ENCODE results near the gene CPNE8. TPM values are rescaled to one million over a fixed set of nuclear protein-coding genes. Genes with fewer than 3 reads are reported as not detected.

Gene CPNE8
- total RNA-seq, 1 experiment from 2014 or later, result 16.1 TPM

DNA sequence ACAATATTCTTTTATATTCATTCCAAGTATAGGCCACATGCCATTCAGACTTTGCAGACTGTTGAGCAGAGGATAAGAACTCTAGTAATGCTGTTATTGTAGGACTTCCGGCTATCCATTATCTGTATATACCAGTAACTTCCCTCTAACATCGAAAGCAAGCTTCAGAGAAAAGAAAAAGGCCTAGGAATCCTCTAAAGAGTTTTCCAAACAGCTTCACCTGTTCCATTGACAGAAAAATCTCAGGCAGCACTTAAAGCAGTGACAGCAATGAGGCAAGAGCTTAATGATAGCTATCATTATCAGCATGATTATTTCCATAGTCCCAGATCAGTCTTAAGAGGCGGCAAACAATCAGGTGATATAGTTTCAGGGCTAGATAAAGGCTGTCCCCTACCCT is 1.8 kb downstream of the CPNE8 start:
- in situ Hi-C loops (cut with HindIII; ENCODE audit: low sequenced_read_pairs), result no loop called here
- DNase-seq (ENCODE audit: low spot score), result no peak

GRCh38 chr12:38898001-38898684 is 7.2 kb downstream of the CPNE8 start:
- in situ Hi-C loops (cut with HindIII; ENCODE audit: low sequenced_read_pairs), result no loop called here

DNA sequence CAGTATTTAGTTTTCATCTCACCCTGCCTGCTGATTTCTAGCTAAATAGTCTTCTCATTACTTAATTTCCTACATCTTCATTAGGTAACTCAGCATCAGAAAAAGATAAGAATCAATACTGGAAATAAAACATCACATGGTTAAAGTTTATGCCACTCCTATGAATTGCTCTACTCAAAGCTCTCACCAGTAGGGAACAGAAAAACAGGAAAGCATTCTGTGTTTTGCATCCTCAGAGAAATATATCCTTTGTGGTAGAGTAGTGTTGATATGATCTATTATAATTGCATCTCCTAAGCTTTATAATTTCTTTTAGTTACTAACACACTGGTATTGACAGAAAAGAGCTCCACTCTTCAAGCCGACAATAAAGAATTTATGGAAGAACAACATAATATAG is 9.9 kb downstream of the CPNE8 start:
- in situ Hi-C loops (cut with HindIII; ENCODE audit: low sequenced_read_pairs), result no loop called here

More at GRCh38 chr12:38898001-38898684, 7.2 kb downstream of the CPNE8 start:
- DNase-seq (ENCODE audit: low spot score), result no peak

GRCh38 chr12:38892976-38893375 is 12.4 kb downstream of the CPNE8 start:
- in situ Hi-C loops (cut with HindIII; ENCODE audit: low sequenced_read_pairs), result no loop called here
- no peak for DNase-seq (ENCODE audit: low spot score)

More for the DNA sequence above, 9.9 kb downstream of the CPNE8 start:
- DNase-seq (ENCODE audit: low spot score), result no peak

- DNase-seq (ENCODE audit: low spot score), result no peak
- in situ Hi-C loops (cut with HindIII; ENCODE audit: low sequenced_read_pairs), result no loop called here
Measured at GRCh38 chr12:38892087-38892786, 13.2 kb downstream of the CPNE8 start.

DNA sequence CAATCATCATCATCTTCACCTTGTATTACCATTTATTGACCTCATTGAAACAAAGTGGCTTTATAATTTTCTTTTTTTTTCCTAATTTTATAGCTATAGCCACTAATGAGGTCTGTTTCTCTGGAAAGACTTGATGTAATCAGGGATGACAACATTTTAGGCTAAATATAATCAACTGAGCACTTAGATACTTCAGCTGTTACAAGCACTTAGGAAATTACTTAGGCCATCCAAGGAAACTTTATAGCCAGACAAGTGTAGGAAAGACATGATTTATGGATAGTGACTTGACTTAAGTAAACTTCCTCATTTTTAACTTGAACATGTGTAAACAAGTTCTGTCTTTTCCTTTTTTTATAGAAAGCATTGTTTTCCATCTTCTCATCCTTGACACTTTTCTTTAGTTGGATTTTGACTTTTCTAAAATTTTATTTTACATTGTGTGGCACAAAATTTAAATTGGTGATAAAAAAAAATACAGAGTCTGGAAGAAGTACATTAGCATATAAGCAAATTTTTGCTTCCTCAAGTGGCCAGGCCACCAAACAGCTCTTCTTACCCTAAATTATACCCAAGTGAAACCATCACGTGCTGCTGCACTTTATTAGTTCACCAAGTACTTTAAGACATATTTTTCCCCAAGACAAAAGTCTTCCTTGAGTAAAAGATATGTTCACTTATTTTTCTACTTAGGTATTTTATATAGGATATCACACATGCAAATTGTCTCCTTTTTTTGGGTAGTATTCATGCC is 15.1 kb downstream of the CPNE8 start:
- DNase-seq (ENCODE audit: low spot score), result no peak
- in situ Hi-C loops (cut with HindIII; ENCODE audit: low sequenced_read_pairs), result no loop called here

DNA sequence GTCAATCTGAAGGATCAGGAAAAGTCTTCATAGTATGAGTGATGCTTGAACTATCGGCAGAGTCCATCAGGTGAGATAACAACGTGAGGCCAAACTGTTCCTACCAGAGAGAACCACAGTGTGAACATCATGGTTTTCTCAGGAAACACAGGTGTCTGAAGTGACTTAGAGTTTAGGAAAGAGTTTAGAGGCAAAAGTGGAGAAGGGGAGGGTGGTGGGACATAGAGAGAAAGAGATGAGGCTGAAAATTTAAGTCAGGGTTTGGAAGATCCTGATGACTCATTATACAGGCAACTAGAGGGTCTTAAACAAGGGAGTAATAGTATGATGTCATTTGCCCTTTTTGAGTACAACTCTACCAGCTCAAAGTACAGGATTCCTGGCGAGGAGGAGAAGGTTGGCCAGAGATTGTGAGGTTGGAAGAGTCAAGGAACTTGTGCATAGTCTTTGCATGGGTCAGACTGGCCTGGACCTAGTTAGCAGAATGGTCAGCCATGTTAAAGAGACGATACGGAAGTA is 16.0 kb downstream of the CPNE8 start:
- DNase-seq (ENCODE audit: low spot score), result no peak
- in situ Hi-C loops (cut with HindIII; ENCODE audit: low sequenced_read_pairs), result no loop called here

GRCh38 chr12:38887770-38888169 is 17.6 kb downstream of the CPNE8 start:
- in situ Hi-C loops (cut with HindIII; ENCODE audit: low sequenced_read_pairs), result no loop called here
- DNase-seq (ENCODE audit: low spot score), result no peak

DNA sequence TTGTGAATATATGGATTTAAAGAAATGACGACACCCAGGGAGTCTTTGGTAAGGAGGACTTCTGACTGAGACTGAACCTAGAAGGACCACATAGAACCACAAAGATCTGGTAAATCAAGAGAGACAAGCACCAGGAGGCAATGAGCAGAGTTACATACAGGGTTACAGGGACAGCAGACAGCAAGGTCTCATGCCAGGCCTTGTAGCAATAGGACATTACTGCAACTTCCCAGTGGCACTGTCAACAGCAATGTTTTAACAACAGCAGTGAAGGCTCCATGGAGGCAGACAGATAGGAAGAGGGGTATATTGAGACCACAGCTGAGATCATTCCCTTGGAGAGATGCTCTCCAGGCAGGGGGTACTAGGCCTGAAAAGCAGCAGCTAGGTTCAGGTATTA is 18.5 kb downstream of the CPNE8 start:
- DNase-seq (ENCODE audit: low spot score), result no peak

DNA sequence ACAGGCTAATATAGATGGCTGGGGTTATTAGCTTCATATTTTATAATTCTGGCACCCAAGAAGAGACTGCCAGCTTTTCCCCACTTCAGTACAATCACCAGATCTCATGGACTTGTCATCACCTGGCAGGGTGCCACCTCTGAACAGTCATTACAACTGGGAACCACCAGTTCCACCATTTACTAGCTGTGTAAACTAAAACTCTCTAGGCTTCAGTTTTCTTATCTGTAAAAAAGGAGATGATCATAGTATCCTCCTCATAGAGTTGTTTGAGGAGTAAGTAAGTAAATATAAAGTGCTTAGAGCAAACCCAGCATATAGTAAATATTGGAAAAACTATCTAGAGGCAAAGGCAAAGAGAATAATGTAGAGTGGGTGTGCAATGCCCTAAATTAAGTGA is 19.3 kb downstream of the CPNE8 start:
- DNase-seq (ENCODE audit: low spot score), result no peak
- in situ Hi-C loops (cut with HindIII; ENCODE audit: low sequenced_read_pairs), result no loop called here

More for the DNA sequence above, 18.5 kb downstream of the CPNE8 start:
- in situ Hi-C loops (cut with HindIII; ENCODE audit: low sequenced_read_pairs), result no loop called here

- in situ Hi-C loops (cut with HindIII; ENCODE audit: low sequenced_read_pairs), result no loop called here
- no peak for DNase-seq (ENCODE audit: low spot score)
Measured at GRCh38 chr12:38884666-38885065, 20.7 kb downstream of the CPNE8 start.

GRCh38 chr12:38883629-38884134 is 21.7 kb downstream of the CPNE8 start:
- in situ Hi-C loops (cut with HindIII; ENCODE audit: low sequenced_read_pairs), result no loop called here
- no peak for DNase-seq (ENCODE audit: low spot score)

DNA sequence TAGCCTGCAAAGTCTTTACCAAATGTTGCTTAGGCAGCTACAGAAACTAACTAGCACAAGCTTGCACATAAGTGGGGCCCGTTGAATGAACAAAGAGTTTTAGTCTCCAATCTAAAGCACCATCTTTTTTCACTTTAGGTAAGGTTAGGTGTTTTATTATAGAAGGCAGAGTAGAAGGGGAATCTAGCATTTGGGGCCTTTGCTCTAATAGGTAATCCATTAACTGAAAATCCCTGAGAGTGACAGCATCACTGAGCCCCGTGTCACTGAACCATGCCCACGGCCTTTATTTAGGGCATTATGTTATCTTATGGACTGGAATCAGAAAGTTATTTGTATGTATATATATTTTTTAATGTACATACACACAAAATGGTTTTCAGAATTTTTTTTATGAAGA is 25.1 kb downstream of the CPNE8 start:
- in situ Hi-C loops (cut with HindIII; ENCODE audit: low sequenced_read_pairs), result no loop called here
- DNase-seq (ENCODE audit: low spot score), result no peak

DNA sequence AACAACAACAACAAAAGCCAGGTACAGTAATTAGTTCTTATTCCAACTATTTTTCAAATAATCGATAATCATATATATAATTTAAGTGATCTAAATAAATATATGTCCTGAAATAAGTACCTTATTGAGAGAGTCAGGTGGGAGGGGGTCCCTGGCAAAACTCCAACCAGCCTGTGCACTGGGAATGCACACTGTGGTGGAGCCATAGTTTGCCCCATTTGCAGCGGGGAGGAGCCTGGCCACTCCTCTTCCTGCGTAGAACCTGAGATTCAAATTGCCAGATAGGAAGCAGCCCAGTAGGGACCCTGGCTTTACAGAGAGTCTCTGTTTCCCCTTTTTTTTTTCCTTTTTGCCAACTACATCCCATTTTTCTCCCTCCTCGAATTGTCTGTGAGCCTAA is 26.4 kb downstream of the CPNE8 start:
- in situ Hi-C loops (cut with HindIII; ENCODE audit: low sequenced_read_pairs), result no loop called here
- DNase-seq (ENCODE audit: low spot score), result no peak

DNA sequence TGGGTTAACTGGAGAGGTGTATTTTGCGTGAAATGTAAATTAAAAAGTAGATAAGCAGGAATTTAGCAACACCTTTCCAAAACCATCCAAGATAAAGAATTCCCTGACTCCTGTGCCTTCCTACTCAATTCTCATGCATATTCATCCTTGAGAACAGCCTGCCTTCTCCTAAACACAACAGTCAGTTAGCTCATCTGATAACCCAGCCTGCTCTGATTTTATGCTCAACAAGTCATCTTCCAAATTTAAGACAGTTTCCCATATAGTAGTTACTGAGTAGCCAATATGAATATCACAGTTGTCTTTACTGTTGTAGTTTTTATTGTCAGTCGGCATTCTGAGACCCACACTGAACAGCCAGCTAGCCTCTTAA is 27.1 kb downstream of the CPNE8 start:
- DNase-seq (ENCODE audit: low spot score), result no peak
- in situ Hi-C loops (cut with HindIII; ENCODE audit: low sequenced_read_pairs), result no loop called here

DNA sequence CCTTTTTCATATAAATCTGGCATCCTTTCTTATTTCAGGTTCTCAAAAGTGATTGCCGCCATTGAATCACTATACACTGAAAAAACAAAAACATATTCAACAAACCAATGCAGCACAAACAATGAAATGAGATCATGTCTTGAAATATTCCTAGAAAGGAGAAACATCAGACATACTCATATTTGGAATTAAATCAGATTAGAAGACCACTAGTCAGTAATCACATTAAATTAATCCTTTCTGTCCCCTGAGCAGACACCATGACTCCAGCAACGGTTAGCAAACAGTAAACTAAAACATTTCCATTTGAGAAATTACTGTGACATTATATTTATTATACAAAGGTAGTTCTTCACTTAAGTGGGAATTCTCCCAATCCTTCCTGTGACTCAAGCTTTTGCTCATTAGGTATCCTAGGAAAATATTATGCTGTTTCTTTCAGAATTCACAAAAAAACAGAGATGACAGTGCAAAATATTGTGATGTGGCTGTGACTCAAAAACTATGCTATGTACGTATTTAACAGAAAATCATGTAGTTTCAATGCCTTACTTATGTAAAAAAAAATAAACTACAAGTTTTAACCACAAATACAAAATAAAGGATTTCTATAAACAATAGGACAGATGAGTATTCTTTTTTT is 29.7 kb downstream of the CPNE8 start:
- in situ Hi-C loops (cut with HindIII; ENCODE audit: low sequenced_read_pairs), result no loop called here
- DNase-seq (ENCODE audit: low spot score), result no peak

GRCh38 chr12:38872561-38872960 is 32.8 kb downstream of the CPNE8 start:
- in situ Hi-C loops (cut with HindIII; ENCODE audit: low sequenced_read_pairs), result no loop called here
- no peak for DNase-seq (ENCODE audit: low spot score)

DNA sequence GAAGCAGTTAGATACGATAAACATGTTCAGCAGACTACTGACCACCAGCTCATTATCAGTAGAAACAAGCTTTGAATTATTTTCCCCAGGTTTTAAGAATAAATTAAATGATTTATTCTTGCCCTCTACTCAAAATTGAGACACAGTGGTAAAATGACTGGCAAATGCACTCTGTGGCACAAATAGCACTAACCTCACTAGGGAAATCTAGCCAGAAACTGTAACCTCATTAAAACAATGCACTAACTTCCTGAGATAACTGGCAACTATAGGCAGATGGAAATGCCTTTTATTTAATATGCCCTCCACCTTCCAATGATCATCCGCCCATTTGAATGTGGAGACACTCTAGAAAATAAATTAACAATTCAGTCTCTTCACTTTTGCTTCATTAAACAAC is 33.2 kb downstream of the CPNE8 start:
- in situ Hi-C loops (cut with HindIII; ENCODE audit: low sequenced_read_pairs), result no loop called here
- DNase-seq (ENCODE audit: low spot score), result no peak

GRCh38 chr12:38869036-38869435 is 36.4 kb downstream of the CPNE8 start:
- in situ Hi-C loops (cut with HindIII; ENCODE audit: low sequenced_read_pairs), result no loop called here
- no peak for DNase-seq (ENCODE audit: low spot score)

Data from G401 (cell line).